Subcutaneous adipose tissue (tissue), 4 donors: ENCODE data around the gene CAMSAP1. TPM values are rescaled to one million over a fixed set of nuclear protein-coding genes. Genes with fewer than 3 reads are reported as not detected.

ENCODE experiments used
- CTCF ChIP-seq: fragments of 450-650 bp; IDR thresholded peaks from one replicate; pipeline ENCODE4 v1.5.1; 2016; ENCODE audit warnings: low read depth, mild to moderate bottlenecking, control low read depth, antibody characterized with exemption, moderate library complexity
- total RNA-seq, 4 donors: library from RNA; depleted of rRNA; stranded (reverse); fragments of >200 nt; gene quantifications; one replicate each; pipeline ENCODE4 v1.1.0, GENCODE V29; 2016

The CAMSAP1 gene
- total RNA-seq, 4 donors from 2014 or later: 23.6 to 35.0 (median 24.1) TPM

DNA sequence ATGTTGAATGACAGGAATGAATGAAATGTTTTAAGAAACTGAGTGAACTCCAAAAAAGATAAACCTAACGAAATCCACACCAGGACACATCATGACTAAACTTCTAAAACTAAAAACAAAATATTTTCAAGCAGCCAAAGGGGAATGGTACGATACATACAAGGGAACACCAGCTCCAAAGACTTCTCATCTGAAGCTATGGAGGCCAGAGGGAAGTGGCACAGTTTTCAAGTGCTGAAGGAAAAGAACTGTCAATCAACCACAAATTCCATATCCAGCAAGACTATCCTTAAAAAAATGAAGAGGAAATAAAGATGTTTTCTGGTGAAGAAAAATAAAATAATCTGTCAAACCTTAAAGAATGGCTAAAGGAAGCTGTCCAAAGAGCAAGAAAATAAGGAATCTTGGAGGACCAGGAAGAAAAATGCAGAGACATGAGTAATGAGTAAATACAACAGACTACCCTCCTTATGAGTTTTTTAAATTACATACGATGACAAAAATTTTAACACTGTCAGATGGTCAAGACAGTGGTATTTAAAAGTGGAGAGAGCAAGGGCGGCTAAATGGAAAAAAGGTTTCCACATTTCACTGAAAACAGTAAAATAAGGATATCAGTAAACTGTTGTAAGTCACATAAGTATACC is 12.0 kb downstream of the CAMSAP1 start:
- TF ChIP-seq CTCF: no peak

GRCh38 chr9:135893104-135893503 is 14.2 kb downstream of the CAMSAP1 start:
- no peak for TF ChIP-seq CTCF

- TF ChIP-seq CTCF: no peak
Observed at GRCh38 chr9:135891027-135891631, 16.2 kb downstream of the CAMSAP1 start.

DNA sequence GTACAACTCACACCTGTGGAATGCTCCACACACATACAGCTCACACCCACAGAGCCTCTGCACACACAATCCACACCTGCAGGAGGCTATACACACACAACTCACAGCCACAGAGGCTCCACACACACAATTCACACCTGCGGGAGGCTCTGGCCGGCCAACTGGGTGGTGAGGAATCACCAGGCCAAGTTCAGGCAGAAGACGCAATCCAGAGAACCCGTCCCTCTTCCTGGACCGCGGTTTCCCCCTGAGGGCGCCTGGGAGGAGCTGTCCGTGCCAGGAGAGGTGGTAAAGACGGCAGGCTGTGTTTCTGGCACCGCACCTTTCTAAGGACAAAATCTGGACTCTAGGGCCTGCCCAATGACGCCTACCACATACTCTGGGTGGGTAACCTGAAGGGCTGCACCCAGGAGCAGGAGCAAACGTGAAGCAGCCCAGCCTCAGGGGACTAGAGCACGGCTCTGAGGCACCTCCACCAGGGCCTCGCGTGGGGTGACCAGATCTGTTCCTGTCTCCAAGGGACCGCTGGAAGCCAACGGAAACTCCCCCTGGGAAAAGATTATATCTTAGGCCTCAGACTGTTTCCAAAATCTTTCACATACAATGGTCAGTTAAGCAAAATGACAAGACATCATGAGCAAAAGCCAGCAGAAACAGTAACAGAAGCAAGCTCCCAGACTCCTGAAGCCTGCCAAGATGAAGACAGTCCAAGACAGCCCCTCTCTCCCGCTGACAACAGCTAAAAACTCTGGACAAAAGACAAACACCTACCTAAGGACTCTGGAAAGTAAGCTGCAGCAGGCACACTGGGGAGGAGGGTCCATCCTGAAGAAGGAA is 16.9 kb downstream of the CAMSAP1 start:
- TF ChIP-seq CTCF: no peak

- no peak for TF ChIP-seq CTCF
Observed at GRCh38 chr9:135889564-135890189, 17.7 kb downstream of the CAMSAP1 start.

DNA sequence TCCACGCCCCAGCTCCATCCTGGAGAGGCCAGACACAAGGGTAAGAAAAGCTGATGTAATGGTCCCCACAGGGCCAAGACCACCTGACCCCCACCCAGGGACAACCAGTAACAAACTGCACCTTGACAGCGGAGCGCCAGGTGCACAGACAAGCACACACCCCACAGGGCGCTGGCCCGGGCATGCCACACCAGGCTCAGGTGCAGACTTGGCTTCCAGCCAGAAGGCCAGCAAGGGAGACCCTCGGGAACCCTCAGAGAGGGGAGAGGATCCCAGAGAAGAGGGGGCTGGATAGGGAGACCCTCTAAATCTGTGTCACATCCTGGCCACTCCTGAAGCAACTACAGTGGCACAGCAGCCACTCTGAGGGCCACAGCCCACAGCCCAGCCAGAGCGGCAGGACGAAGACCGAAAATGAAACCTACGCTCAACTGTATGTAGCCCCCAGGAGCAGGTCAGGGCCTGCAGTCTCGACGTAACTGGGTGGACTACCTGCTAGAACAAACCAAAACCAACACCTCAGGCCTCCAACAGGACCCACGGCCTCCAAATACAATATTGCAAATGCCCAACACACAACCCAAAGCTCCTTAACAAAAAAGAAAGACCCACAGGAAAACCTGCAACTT is 18.5 kb downstream of the CAMSAP1 start:
- no peak for TF ChIP-seq CTCF
